ENCODE results near the gene DCAF7. TPM values are rescaled to one million over a fixed set of nuclear protein-coding genes. Genes with fewer than 3 reads are reported as not detected.

DCAF7 gene
- total RNA-seq, 2 donors from 2014 or later: 111 to 123 TPM

- ATAC-seq: peak in 1 of 2 donors; percentile 34
- Mint-ChIP-seq H3K36me3 (peaks cover 0 to 7% of the 10 kb centered on the region in 2 donors), H3K9me3 (no peaks in the 10 kb centered on the region), H3K27ac (peak overlapping the region in 1 of 2 donors; percentile 1)
- no peak for DNase-seq (ENCODE audit: low spot score in 2 of 2)
Observed at GRCh38 chr17:63596856-63597586, 46.7 kb downstream of the DCAF7 start.

GRCh38 chr17:63598281-63598680 is 48.0 kb downstream of the DCAF7 start:
- DNase-seq (ENCODE audit: low spot score in 2 of 2) (no peak), ATAC-seq (peak; percentile 7 to 46)
- H3K9me3 Mint-ChIP-seq: no peaks in the 10 kb centered on the region
- peaks cover 0 to 7% of the 10 kb centered on the region in 2 donors for H3K36me3 Mint-ChIP-seq
- peak overlapping the region; percentile 23 to 72 for H3K27ac Mint-ChIP-seq

- no peaks in the 10 kb centered on the region for H3K9me3 Mint-ChIP-seq
- peaks cover 0 to 7% of the 10 kb centered on the region in 2 donors for H3K36me3 Mint-ChIP-seq
- DNase-seq (ENCODE audit: low spot score in 2 of 2) (peak; percentile 76 to 84), ATAC-seq (peak; percentile 84 to 85)
- peak within 1 kb of the TSS; percentile 93 to 99 for H3K27ac Mint-ChIP-seq
Observed at GRCh38 chr17:63600569-63601438, 50.5 kb downstream of the DCAF7 start, which contains the start of gene TACO1. Gene TACO1 (plus strand): TSS chr17:63600895. CDS start chr17:63601084, 189 bp downstream.

GRCh38 chr17:63601439-63602371 is 51.4 kb downstream of the DCAF7 start:
- ATAC-seq (no peak), DNase-seq (ENCODE audit: low spot score in 2 of 2) (no peak)
- Mint-ChIP-seq H3K9me3 (no peaks in the 10 kb centered on the region), H3K27ac (peak overlapping the region; percentile 93 to 99), H3K36me3 (peaks cover 0 to 7% of the 10 kb centered on the region in 2 donors)

- peak overlapping the region; percentile 79 to 99 for H3K27ac Mint-ChIP-seq
- no peak for DNase-seq (ENCODE audit: low spot score in 2 of 2)
- H3K9me3 Mint-ChIP-seq: no peaks in the 10 kb centered on the region
- ATAC-seq: peak in 1 of 2 donors; percentile 59
- peaks cover 7 to 17% of the 10 kb centered on the region in 2 donors for H3K36me3 Mint-ChIP-seq
Observed at GRCh38 chr17:63609816-63610573, 59.7 kb downstream of the DCAF7 start.

GRCh38 chr17:63610854-63611253 is 60.6 kb downstream of the DCAF7 start:
- DNase-seq (ENCODE audit: low spot score in 2 of 2) (no peak), ATAC-seq (no peak)
- H3K27ac Mint-ChIP-seq: peak overlapping the region; percentile 79 to 99
- no peaks in the 10 kb centered on the region for H3K9me3 Mint-ChIP-seq
- peaks cover 7 to 17% of the 10 kb centered on the region in 2 donors for H3K36me3 Mint-ChIP-seq

GRCh38 chr17:63611354-63611753 is 61.1 kb downstream of the DCAF7 start:
- ATAC-seq (peak; percentile 78 to 85), DNase-seq (ENCODE audit: low spot score in 2 of 2) (peak in 1 of 2 donors; percentile 42)
- no peaks in the 10 kb centered on the region for H3K9me3 Mint-ChIP-seq
- peak overlapping the region; percentile 79 to 99 for H3K27ac Mint-ChIP-seq
- peaks cover 7 to 17% of the 10 kb centered on the region in 2 donors for H3K36me3 Mint-ChIP-seq

GRCh38 chr17:63613663-63614062 is 63.4 kb downstream of the DCAF7 start:
- Mint-ChIP-seq H3K9me3 (no peaks in the 10 kb centered on the region), H3K27ac (no peak overlapping the region), H3K36me3 (peaks cover 7 to 17% of the 10 kb centered on the region in 2 donors)
- ATAC-seq: no peak
- DNase-seq (ENCODE audit: low spot score in 2 of 2): no peak

GRCh38 chr17:63621229-63621683 is 71.0 kb downstream of the DCAF7 start:
- Mint-ChIP-seq H3K9me3 (no peaks in the 10 kb centered on the region), H3K36me3 (peaks cover 10% of the 10 kb centered on the region in 2 donors), H3K27ac (peak overlapping the region; percentile 80 to 83)
- no peak for ATAC-seq
- DNase-seq (ENCODE audit: low spot score in 2 of 2): no peak

- no peaks in the 10 kb centered on the region for H3K9me3 Mint-ChIP-seq
- ATAC-seq: peak; percentile 92
- peak within 1 kb of the TSS; percentile 89 to 96 for H3K27ac Mint-ChIP-seq
- DNase-seq (ENCODE audit: low spot score in 2 of 2): peak; percentile 94 to 99
- peaks cover 10% of the 10 kb centered on the region in 2 donors for H3K36me3 Mint-ChIP-seq
Observed at GRCh38 chr17:63621684-63622573, 71.7 kb downstream of the DCAF7 start, which contains the start of gene MAP3K3. Gene MAP3K3 (plus strand): TSS chr17:63622417. CDS start chr17:63622760, 343 bp downstream.

GRCh38 chr17:63622574-63623390 is 72.5 kb downstream of the DCAF7 start:
- H3K27ac Mint-ChIP-seq: peak overlapping the region; percentile 89 to 96
- DNase-seq (ENCODE audit: low spot score in 2 of 2): peak; percentile 69 to 75
- peaks cover 10% of the 10 kb centered on the region in 2 donors for H3K36me3 Mint-ChIP-seq
- H3K9me3 Mint-ChIP-seq: no peaks in the 10 kb centered on the region
- ATAC-seq: peak; percentile 29 to 39

GRCh38 chr17:63623786-63624530 is 73.7 kb downstream of the DCAF7 start:
- Mint-ChIP-seq H3K36me3 (peaks cover 10% of the 10 kb centered on the region in 2 donors), H3K27ac (peak overlapping the region; percentile 89 to 96), H3K9me3 (no peaks in the 10 kb centered on the region)
- ATAC-seq (no peak), DNase-seq (ENCODE audit: low spot score in 2 of 2) (no peak)

- DNase-seq (ENCODE audit: low spot score in 2 of 2) (no peak), ATAC-seq (no peak)
- Mint-ChIP-seq H3K9me3 (no peaks in the 10 kb centered on the region), H3K27ac (no peak overlapping the region), H3K36me3 (peaks cover 10% of the 10 kb centered on the region in 2 donors)
Observed at GRCh38 chr17:63624531-63624880, 74.2 kb downstream of the DCAF7 start.

Measured in activated naive CD4-positive, alpha-beta T cell treated with anti-CD3 and anti-CD28 coated beads, Interleukin-2, amount 50 U/mL, for 72 hours (primary cell).